H9 (cell line): Measurements from ENCODE around the gene ZDHHC13. TPM values are rescaled to one million over a fixed set of nuclear protein-coding genes. Genes with fewer than 3 reads are reported as not detected.

Experiments
- DNase-seq: peaks from one replicate; pipeline ENCODE4 v3.0.0-alpha.2; 2017
- H2AFZ ChIP-seq: one replicate; pipeline ENCODE4 v1.6.1; 2013; ENCODE audit warnings: mild to moderate bottlenecking, low read length, control low read depth, moderate library complexity
- H2AK5ac ChIP-seq: 2 replicates; pipeline ENCODE4 v1.6.1; 2013; ENCODE audit warnings: low read length, control low read depth, mixed read lengths; ENCODE audit not compliant: insufficient read length
- H2BK120ac ChIP-seq: one replicate; pipeline ENCODE4 v1.6.1; 2013; ENCODE audit warnings: low read depth, mild to moderate bottlenecking, low read length, control low read depth, inconsistent platforms; ENCODE audit not compliant: poor library complexity, severe bottlenecking
- H2BK12ac ChIP-seq: 2 replicates; pipeline ENCODE4 v1.6.1; 2013; ENCODE audit warnings: low read length, control low read depth, mixed read lengths, low read depth; ENCODE audit not compliant: insufficient read length
- H2BK15ac ChIP-seq: 2 replicates; pipeline ENCODE4 v1.6.1; 2013; ENCODE audit warnings: low read depth, low read length, control low read depth
- H2BK20ac ChIP-seq: one replicate; pipeline ENCODE4 v1.6.1; 2013; ENCODE audit warnings: low read depth, mild to moderate bottlenecking, low read length, control low read depth, inconsistent platforms; ENCODE audit not compliant: poor library complexity, severe bottlenecking
- H2BK5ac ChIP-seq: 2 replicates; pipeline ENCODE4 v1.6.1; 2013; ENCODE audit warnings: low read length, control low read depth, mixed read lengths; ENCODE audit not compliant: insufficient read length
- H3K14ac ChIP-seq: 2 replicates; pipeline ENCODE4 v1.6.1; 2013; ENCODE audit warnings: low read length, control low read depth; ENCODE audit not compliant: insufficient read depth
- H3K18ac ChIP-seq: 2 replicates; pipeline ENCODE4 v1.6.1; 2013; ENCODE audit warnings: low read depth, mild to moderate bottlenecking, mixed read lengths, low read length, control low read depth; ENCODE audit not compliant: insufficient read length
- H3K23ac ChIP-seq: 2 replicates; pipeline ENCODE4 v1.6.1; 2013; ENCODE audit warnings: low read length, control low read depth, mixed read lengths, low read depth; ENCODE audit not compliant: insufficient read length
- H3K23me2 ChIP-seq: 2 replicates; pipeline ENCODE4 v1.6.1; 2013; ENCODE audit warnings: low read depth, mild to moderate bottlenecking, mixed read lengths, low read length, control low read depth; ENCODE audit not compliant: insufficient read length, poor library complexity, severe bottlenecking
- H3K27ac ChIP-seq: 2 replicates; pipeline ENCODE4 v1.5.1; 2013; ENCODE audit warnings: low read length, control low read depth, mixed read lengths, low read depth; ENCODE audit not compliant: insufficient read length
- H3K27me3 ChIP-seq: 2 replicates; pipeline ENCODE4 v1.6.1; 2013; ENCODE audit warnings: low read length, control low read depth, inconsistent platforms; ENCODE audit not compliant: insufficient read depth
- H3K4ac ChIP-seq: 2 replicates; pipeline ENCODE4 v1.6.1; 2013; ENCODE audit warnings: low read depth, mild to moderate bottlenecking, control low read depth, inconsistent platforms, low read length, moderate library complexity
- H3K4me1 ChIP-seq: 2 replicates; pipeline ENCODE4 v1.6.1; 2013; ENCODE audit warnings: low read length, control low read depth, inconsistent platforms; ENCODE audit not compliant: insufficient read depth
- H3K4me2 ChIP-seq: 2 replicates; pipeline ENCODE4 v1.6.1; 2013; ENCODE audit warnings: low read length, control low read depth, mixed read lengths; ENCODE audit not compliant: insufficient read length, insufficient read depth
- H3K56ac ChIP-seq: 2 replicates; pipeline ENCODE4 v1.6.1; 2013; ENCODE audit warnings: low read depth, mild to moderate bottlenecking, mixed read lengths, low read length, control low read depth; ENCODE audit not compliant: insufficient read length
- H3K79me1 ChIP-seq: 2 replicates; pipeline ENCODE4 v1.6.1; 2013; ENCODE audit warnings: low read depth, mild to moderate bottlenecking, moderate library complexity, low read length, control low read depth, inconsistent platforms; ENCODE audit not compliant: insufficient read depth, poor library complexity, severe bottlenecking
- H3K79me2 ChIP-seq: 2 replicates; pipeline ENCODE4 v1.6.1; 2013; ENCODE audit warnings: low read length, control low read depth, inconsistent platforms; ENCODE audit not compliant: insufficient read depth
- H3K9ac ChIP-seq: 2 replicates; pipeline ENCODE4 v1.6.1; 2013; ENCODE audit warnings: low read length, control low read depth, mixed read lengths; ENCODE audit not compliant: insufficient read length; ENCODE audit errors: extremely low read depth
- H3K9me3 ChIP-seq: one replicate; pipeline ENCODE4 v1.6.1; 2013; ENCODE audit warnings: low read depth, low read length, inconsistent platforms; ENCODE audit not compliant: control insufficient read depth
- H3T11ph ChIP-seq: one replicate; pipeline ENCODE4 v1.6.1; 2013; ENCODE audit warnings: mild to moderate bottlenecking, low read length, control low read depth, inconsistent platforms
- H4K20me1 ChIP-seq: one replicate; pipeline ENCODE4 v1.6.1; 2013; ENCODE audit not compliant: control insufficient read depth, insufficient read length, insufficient read depth
- H4K5ac ChIP-seq: 2 replicates; pipeline ENCODE4 v1.6.1; 2013; ENCODE audit warnings: low read depth, mild to moderate bottlenecking, mixed read lengths, low read length, control low read depth; ENCODE audit not compliant: insufficient read length
- H4K8ac ChIP-seq: replicated peaks from 2 replicates; pipeline ENCODE4 v1.6.1; 2013; ENCODE audit warnings: low read length, control low read depth, mixed read lengths, low read depth; ENCODE audit not compliant: insufficient read length
- H4K91ac ChIP-seq: 2 replicates; pipeline ENCODE4 v1.6.1; 2013; ENCODE audit warnings: low read depth, mild to moderate bottlenecking, moderate library complexity, mixed read lengths, low read length, control low read depth; ENCODE audit not compliant: insufficient read length
- H3K27ac Mint-ChIP-seq, 3 experiments: 2 replicates in 2 of 3; 3 replicates in 1 of 3; pipeline ENCODE4 v1.8.0; 2020 to 2021; ENCODE audit warnings: mixed read lengths in 3 of 3, mild to moderate bottlenecking in 1 of 3, moderate library complexity in 1 of 3
- H3K27me3 Mint-ChIP-seq: 2 replicates; pipeline ENCODE4 v1.8.0; 2021; ENCODE audit warnings: low read depth, mild to moderate bottlenecking, moderate library complexity, mixed read lengths
- H3K36me3 Mint-ChIP-seq, 3 experiments: 2 replicates in 2 of 3; 3 replicates in 1 of 3; pipeline ENCODE4 v1.8.0; 2020 to 2021; ENCODE audit warnings: low read depth in 3 of 3, mixed read lengths in 3 of 3; ENCODE audit not compliant: insufficient read depth in 1 of 3
- H3K4me1 Mint-ChIP-seq, 2 experiments: 2 replicates each; pipeline ENCODE4 v1.8.0; 2020; ENCODE audit warnings: mixed read lengths in 2 of 2
- H3K4me3 Mint-ChIP-seq, 2 experiments: 2 replicates in 1 of 2; 3 replicates in 1 of 2; pipeline ENCODE4 v1.8.0; 2020 to 2021; ENCODE audit warnings: mild to moderate bottlenecking in 2 of 2, mixed read lengths in 2 of 2, moderate library complexity in 1 of 2
- H3K9me3 Mint-ChIP-seq, 2 experiments: 2 replicates in 1 of 2; 3 replicates in 1 of 2; pipeline ENCODE4 v1.8.0; 2020; ENCODE audit warnings: mild to moderate bottlenecking in 2 of 2, mixed read lengths in 2 of 2, moderate library complexity in 1 of 2
- CTCF ChIP-seq: fragments of 200-600 bp; sonication (generic); conservative IDR thresholded peaks from 3 replicates; pipeline ENCODE4 v1.8.0; 2021; ENCODE audit warnings: antibody characterized with exemption, mild to moderate bottlenecking
- WGBS: extraction: QIAGEN DNeasy Blood & Tissue Kit; methylation state at CpG from one replicate; pipeline ENCODE4 v1.1.7; 2013; ENCODE audit warnings: missing lambda C conversion rate, low lambda C conversion rate, mixed read lengths; ENCODE audit not compliant: insufficient read length; ENCODE audit errors: extremely low coverage; 5-methylcytosine and 5-hydroxymethylcytosine counted together
- total RNA-seq: library from RNA; stranded (reverse); gene quantifications from 2 replicates; pipeline ENCODE4 v1.2.1, GENCODE V29; 2021

The ZDHHC13 gene
- total RNA-seq, 1 experiment from 2014 or later: 20.9 TPM

DNA sequence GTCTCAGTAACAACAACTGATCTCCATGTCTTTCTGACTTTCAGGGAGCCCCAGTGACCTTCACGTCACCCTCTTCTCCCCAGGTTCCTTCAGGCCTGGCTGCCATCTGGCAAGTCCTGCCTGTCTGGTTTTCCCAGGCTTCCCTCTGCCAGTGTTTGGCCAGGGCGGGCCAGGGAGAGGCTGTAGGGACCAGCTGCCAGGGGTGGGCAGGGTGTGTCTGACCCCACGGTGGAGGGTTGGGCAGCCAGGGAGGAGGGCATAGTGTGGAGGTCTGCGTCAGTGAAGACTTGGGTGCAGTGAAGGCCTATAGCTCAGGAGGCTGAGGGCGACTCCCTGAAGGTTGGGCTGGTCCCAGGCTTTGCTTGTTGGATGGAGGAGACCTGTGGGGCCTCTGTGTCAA lies 44.5 kb upstream of the ZDHHC13 start:
- Histone ChIP-seq H2AFZ (no peak overlapping the region), H4K20me1 (no peaks in the 10 kb centered on the region), H3K56ac (no peak overlapping the region), H3K23ac (no peak overlapping the region), H4K8ac (no peak overlapping the region), H4K5ac (no peak overlapping the region), H3K23me2 (no peaks in the 10 kb centered on the region), H4K91ac (no peak overlapping the region), H3K4me2 (no peak overlapping the region), H3K4ac (no peak overlapping the region), H2BK20ac (no peak overlapping the region), H3K9ac (no peak overlapping the region), H2BK12ac (no peak overlapping the region), H3K79me1 (no peaks in the 10 kb centered on the region), H3K4me1 (peaks cover 7% of the 10 kb centered on the region; the same call in 1 of the 2 replicates), H2AK5ac (no peak overlapping the region), H3K18ac (no peak overlapping the region), H2BK120ac (no peak overlapping the region), H3K27ac (no peak overlapping the region), H3K27me3 (no peaks in the 10 kb centered on the region), H2BK15ac (no peak overlapping the region), H2BK5ac (no peak overlapping the region), H3T11ph (no peak overlapping the region), H3K79me2 (no peaks in the 10 kb centered on the region), H3K9me3 (no peaks in the 10 kb centered on the region), H3K14ac (no peak overlapping the region)
- H3K27ac Mint-ChIP-seq: no peak overlapping the region
- peaks cover 27 to 35% of the 10 kb centered on the region in 2 experiments for H3K4me1 Mint-ChIP-seq
- no peaks in the 10 kb centered on the region for H3K36me3 Mint-ChIP-seq
- no peak overlapping the region for H3K4me3 Mint-ChIP-seq
- WGBS: no CpG with 5 or more reads among the region's 5 CpGs
- no peaks in the 10 kb centered on the region; the same call in 1 of the 2 replicates for H3K27me3 Mint-ChIP-seq
- DNase-seq: no peak
- no peak for TF ChIP-seq CTCF
- no peaks in the 10 kb centered on the region; a peak in 1 of 5 replicates for H3K9me3 Mint-ChIP-seq
